ENCODE results near the gene MAD1L1.

The MAD1L1 gene

GRCh38 chr7:2198206-2198605, 34.5 kb downstream of the MAD1L1 start:
- Histone ChIP-seq H3K36me3 (ENCODE audit: control insufficient read depth in 2 of 2, insufficient read depth in 1 of 2, low read length in 2 of 2) (peaks cover 0 to 71% of the 10 kb centered on the region in 2 experiments; a peak in 1 of 3 replicates), H3K4me3 (ENCODE audit: low read depth, low read length) (no peak overlapping the region), H3K27ac (ENCODE audit: extremely low read depth, low read depth, low read length) (no peak overlapping the region), H3K4me1 (ENCODE audit: control insufficient read depth, insufficient read depth, low read length) (no peaks in the 10 kb centered on the region), H3K9me3 (ENCODE audit: control insufficient read depth, insufficient read depth, low read depth, low read length) (no peaks in the 10 kb centered on the region)
- ChIA-PET POLR2A (no interaction called here), CTCF (no interaction called here)
- TF ChIP-seq ZNF146 (tag by site-specific recombination; IDR thresholded peaks at IDR 0.05) (no peak), ZNF280D (tag by site-specific recombination; IDR thresholded peaks at IDR 0.05) (no peak), SP3 (tag by site-specific recombination; IDR thresholded peaks at IDR 0.05) (no peak), ZNF10 (tag by site-specific recombination; IDR thresholded peaks at IDR 0.05) (no peak)

GRCh38 chr7:2197436-2198155, 35.1 kb downstream of the MAD1L1 start:
- H3K4me3 ChIP-seq (ENCODE audit: low read depth, low read length), result no peak overlapping the region
- TF ChIP-seq ZNF645 (tag by site-specific recombination; IDR thresholded peaks at IDR 0.05), result no peak
- no peak for TF ChIP-seq ZNF768 (tag by site-specific recombination; IDR thresholded peaks at IDR 0.05)
- H3K9me3 ChIP-seq (ENCODE audit: control insufficient read depth, insufficient read depth, low read depth, low read length), result no peaks in the 10 kb centered on the region
- no peak overlapping the region for H3K27ac ChIP-seq (ENCODE audit: extremely low read depth, low read depth, low read length)
- ChIA-PET CTCF (no interaction called here), POLR2A (no interaction called here)
- peaks cover 0 to 70% of the 10 kb centered on the region in 2 experiments; a peak in 1 of 3 replicates for H3K36me3 ChIP-seq (ENCODE audit: control insufficient read depth in 2 of 2, insufficient read depth in 1 of 2, low read length in 2 of 2)
- no peaks in the 10 kb centered on the region for H3K4me1 ChIP-seq (ENCODE audit: control insufficient read depth, insufficient read depth, low read length)

GRCh38 chr7:2196381-2197378, 36.1 kb downstream of the MAD1L1 start:
- ChIA-PET POLR2A (no interaction called here), CTCF (no interaction called here)
- H3K4me1 ChIP-seq (ENCODE audit: control insufficient read depth, insufficient read depth, low read length), result no peaks in the 10 kb centered on the region
- peaks cover 0 to 61% of the 10 kb centered on the region in 2 experiments; a peak in 2 of 3 replicates for H3K36me3 ChIP-seq (ENCODE audit: control insufficient read depth in 2 of 2, insufficient read depth in 1 of 2, low read length in 2 of 2)
- no peak overlapping the region for H3K27ac ChIP-seq (ENCODE audit: extremely low read depth, low read depth, low read length)
- H3K9me3 ChIP-seq (ENCODE audit: control insufficient read depth, insufficient read depth, low read depth, low read length), result no peaks in the 10 kb centered on the region
- no peak overlapping the region for H3K4me3 ChIP-seq (ENCODE audit: low read depth, low read length)
- TF ChIP-seq ZSCAN23 (tag by site-specific recombination; IDR thresholded peaks at IDR 0.05) (no peak), ZNF146 (tag by site-specific recombination; IDR thresholded peaks at IDR 0.05) (no peak), ZNF148 (tag by site-specific recombination; IDR thresholded peaks at IDR 0.05; ENCODE audit: borderline replicate concordance) (no peak), PATZ1 (tag by site-specific recombination; IDR thresholded peaks at IDR 0.05) (no peak), ZNF518A (tag by site-specific recombination; conservative IDR thresholded peaks at IDR 0.05; ENCODE audit: low read depth) (no peak), OVOL3 (tag by site-specific recombination; IDR thresholded peaks at IDR 0.05) (no peak), ZNF658 (tag by site-specific recombination; IDR thresholded peaks at IDR 0.05) (no peak)

Measured in HEK293 (cell line).